ENCODE data around the gene SERPINA1. TPM values are rescaled to one million over a fixed set of nuclear protein-coding genes. Genes with fewer than 3 reads are reported as not detected.
"Not testable (repeated sequence)": the region's sequence is repeated elsewhere in the genome, so short reads cannot be mapped to it uniquely, and the experiment has no call there.

SERPINA1 gene
- total RNA-seq, 1 donor from 2014 or later = 994 TPM

DNA sequence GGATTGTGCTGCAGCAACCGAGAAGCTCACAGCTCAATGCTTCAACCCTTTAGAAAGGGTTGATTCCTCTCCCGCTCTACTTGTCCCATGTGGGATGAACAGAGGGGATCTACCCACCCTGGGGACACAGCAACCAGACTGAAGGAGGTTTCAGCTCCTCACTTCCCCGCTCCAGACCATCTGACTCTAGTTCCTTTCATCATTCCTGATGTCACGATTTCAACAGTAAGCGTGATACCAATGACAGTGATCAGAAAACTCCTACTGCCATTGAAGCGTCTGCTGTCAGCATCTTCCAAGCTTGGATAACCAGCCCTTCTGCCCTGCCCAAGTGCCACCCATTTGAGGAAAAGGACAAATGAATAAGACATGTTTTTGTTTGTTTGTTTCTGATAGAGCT is 14.3 kb downstream of the SERPINA1 start:
- Histone ChIP-seq H3K36me3 (peaks cover 15% of the 10 kb centered on the region), H3K27ac (no peak overlapping the region), H3K9me3 (no peaks in the 10 kb centered on the region), H3K4me1 (no peaks in the 10 kb centered on the region), H3K27me3 (ENCODE audit: low read depth) (no peaks in the 10 kb centered on the region), H3K4me3 (no peak overlapping the region)
- TF ChIP-seq, protein P1, sequence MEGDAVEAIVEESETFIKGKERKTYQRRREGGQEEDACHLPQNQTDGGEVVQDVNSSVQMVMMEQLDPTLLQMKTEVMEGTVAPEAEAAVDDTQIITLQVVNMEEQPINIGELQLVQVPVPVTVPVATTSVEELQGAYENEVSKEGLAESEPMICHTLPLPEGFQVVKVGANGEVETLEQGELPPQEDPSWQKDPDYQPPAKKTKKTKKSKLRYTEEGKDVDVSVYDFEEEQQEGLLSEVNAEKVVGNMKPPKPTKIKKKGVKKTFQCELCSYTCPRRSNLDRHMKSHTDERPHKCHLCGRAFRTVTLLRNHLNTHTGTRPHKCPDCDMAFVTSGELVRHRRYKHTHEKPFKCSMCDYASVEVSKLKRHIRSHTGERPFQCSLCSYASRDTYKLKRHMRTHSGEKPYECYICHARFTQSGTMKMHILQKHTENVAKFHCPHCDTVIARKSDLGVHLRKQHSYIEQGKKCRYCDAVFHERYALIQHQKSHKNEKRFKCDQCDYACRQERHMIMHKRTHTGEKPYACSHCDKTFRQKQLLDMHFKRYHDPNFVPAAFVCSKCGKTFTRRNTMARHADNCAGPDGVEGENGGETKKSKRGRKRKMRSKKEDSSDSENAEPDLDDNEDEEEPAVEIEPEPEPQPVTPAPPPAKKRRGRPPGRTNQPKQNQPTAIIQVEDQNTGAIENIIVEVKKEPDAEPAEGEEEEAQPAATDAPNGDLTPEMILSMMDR (IDR thresholded peaks at IDR 0.05) = no peak
- ATAC-seq (no peak), DNase-seq (no peak)
- intact Hi-C loops (cut with DNase I) = no loop called here

DNA sequence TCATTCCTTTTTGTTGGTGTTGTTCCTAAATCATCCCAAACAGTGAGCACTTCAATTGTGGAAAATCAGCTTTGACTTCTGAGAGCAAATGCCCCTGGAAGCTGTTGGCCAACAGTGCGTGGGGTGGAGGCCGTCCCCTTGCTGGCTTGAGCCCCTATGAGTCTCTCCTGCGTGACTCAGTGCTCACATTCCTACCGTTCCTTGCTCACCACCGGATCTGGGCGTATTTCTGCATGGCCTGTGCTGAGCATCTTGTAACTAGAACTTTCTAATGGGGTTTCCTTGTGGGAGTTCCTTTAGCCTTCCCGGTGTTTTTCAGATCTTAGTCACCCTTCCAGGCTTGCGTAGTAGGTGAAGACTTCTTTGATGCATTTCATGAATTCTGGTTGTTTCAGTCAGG is 14.7 kb downstream of the SERPINA1 start:
- TF ChIP-seq, protein P1 (IDR thresholded peaks at IDR 0.05) = no peak
- no peak overlapping the region for H3K4me3 ChIP-seq
- intact Hi-C loops (cut with DNase I) = no loop called here
- H3K27ac ChIP-seq = no peak overlapping the region
- peaks cover 11% of the 10 kb centered on the region for H3K36me3 ChIP-seq
- peak in 1 of 2 donors; percentile 45 for ATAC-seq
- DNase-seq = no peak
- no peaks in the 10 kb centered on the region for H3K27me3 ChIP-seq (ENCODE audit: low read depth)
- H3K9me3 ChIP-seq = no peaks in the 10 kb centered on the region
- H3K4me1 ChIP-seq = no peaks in the 10 kb centered on the region

DNA sequence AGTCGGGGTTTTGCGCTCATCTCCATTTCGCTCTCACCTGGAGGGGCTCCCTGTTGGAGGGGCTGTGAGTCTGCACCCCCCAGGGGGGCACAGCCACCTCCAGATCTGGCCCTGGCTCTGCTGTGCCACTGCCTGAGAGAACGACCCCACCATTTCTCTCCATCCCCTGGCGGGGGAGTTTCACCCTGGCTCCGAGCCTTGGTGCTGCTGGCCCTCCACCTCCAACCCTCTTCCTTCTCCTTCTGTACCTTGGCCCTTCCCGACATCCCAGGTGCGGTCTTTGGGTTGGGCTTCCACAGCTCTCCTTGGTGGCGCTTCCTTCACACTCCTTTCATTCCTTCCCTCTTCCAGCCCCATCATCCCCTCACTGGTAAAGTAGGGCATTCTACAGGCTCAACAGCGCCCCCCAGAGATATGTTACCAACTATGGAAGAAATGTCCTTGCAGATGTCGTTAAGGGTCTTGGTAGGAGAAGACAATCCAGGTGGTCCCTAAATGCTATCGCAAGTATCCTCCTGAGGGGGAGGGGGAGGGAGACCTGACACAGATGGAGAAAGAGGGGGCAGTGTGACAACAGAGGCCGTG is 16.3 kb downstream of the SERPINA1 start:
- TF ChIP-seq, protein P1 (IDR thresholded peaks at IDR 0.05) = no peak
- no peaks in the 10 kb centered on the region for H3K4me1 ChIP-seq
- ATAC-seq (no peak), DNase-seq (no peak)
- no peak overlapping the region for H3K27ac ChIP-seq
- H3K4me3 ChIP-seq = no peak overlapping the region
- H3K9me3 ChIP-seq = no peaks in the 10 kb centered on the region
- intact Hi-C loops (cut with DNase I) = no loop called here
- no peaks in the 10 kb centered on the region for H3K36me3 ChIP-seq
- H3K27me3 ChIP-seq (ENCODE audit: low read depth) = no peaks in the 10 kb centered on the region

DNA sequence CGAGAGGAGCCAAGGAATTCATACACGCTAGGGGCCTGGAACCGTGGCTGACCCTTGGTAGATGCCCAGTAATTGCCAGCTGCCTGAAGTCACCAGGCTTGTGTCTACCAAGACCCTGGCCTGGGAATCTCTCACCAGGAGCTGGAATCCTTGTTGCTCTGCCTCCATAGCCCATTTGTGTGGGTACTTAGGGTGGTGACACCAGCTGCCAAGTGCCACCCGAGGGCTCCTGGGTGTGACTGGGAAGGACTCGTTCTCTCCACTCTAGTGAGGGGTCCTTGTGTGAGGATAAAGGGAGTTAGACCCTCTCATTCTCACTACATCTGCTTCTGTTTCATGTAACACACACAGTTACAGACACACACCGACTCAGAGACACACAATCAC is 17.9 kb downstream of the SERPINA1 start:
- DNase-seq (no peak), ATAC-seq (no peak)
- no peaks in the 10 kb centered on the region for H3K27me3 ChIP-seq (ENCODE audit: low read depth)
- no peaks in the 10 kb centered on the region for H3K9me3 ChIP-seq
- TF ChIP-seq, protein P1 (IDR thresholded peaks at IDR 0.05) = no peak
- no peaks in the 10 kb centered on the region for H3K4me1 ChIP-seq
- intact Hi-C loops (cut with DNase I) = no loop called here
- H3K4me3 ChIP-seq = no peak overlapping the region
- H3K36me3 ChIP-seq = no peaks in the 10 kb centered on the region
- H3K27ac ChIP-seq = no peak overlapping the region

DNA sequence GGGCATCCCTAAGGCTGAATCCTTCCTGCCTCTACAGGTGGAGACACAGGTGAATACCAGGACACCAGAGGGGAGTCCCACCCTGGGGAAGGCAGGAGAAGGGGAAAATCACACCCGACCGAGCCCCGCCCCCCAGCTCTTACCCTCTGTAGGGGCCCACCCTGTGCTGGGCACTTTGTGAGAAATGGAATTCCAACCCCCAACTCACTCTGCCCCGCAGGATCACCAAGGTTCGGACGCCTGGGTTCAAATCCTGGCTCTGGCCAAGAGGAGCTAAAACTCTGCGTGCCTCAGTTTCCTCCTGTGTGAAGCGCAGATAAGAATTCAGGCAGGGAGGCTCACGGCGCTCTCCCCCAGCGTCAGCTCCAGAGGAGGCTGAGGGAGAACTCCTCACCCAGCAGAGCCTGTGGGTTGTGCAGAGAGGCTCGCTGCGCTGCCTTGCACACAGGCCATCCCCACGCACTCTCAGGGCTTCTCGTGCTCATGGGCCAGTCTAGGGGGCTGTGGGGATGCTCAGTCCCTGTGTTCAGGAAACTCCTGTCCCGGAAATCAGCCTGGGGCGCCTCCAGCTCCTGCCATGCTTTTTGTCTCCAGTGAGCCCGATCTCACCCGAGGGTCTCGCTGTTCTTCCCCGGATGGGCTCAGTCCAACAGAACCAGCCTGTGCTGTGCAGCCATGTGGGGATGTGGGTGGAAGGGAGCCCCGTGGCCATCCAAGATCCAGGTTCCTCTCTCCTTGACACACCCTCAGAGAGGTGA is 18.5 kb downstream of the SERPINA1 start:
- H3K9me3 ChIP-seq; H3K4me3 ChIP-seq; intact Hi-C loops (cut with DNase I); H3K27me3 ChIP-seq (ENCODE audit: low read depth); H3K36me3 ChIP-seq; H3K27ac ChIP-seq; ATAC-seq; H3K4me1 ChIP-seq: not testable (repeated sequence)
- peak; percentile 32 for DNase-seq

DNA sequence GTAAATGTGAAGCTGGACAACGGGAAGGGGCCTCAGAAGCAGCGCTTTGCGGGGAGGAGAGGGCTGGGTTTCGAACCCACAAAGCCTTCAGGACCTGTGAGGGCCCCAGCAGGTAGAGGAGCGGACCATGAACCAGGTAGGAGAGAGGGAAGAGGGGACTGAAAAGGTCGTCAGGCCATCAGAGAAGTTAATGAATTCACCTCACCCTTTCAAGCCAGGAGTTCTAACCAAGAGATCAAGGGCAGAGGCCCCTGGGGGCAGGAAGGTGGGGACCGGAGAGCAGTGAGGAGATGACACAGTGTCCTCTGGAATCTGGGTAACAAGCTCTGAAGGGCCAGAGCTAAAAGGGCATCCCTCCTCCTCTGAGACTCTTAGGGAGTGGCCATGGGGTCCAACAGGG is 19.4 kb downstream of the SERPINA1 start:
- no peaks in the 10 kb centered on the region for H3K4me1 ChIP-seq
- H3K36me3 ChIP-seq = no peaks in the 10 kb centered on the region
- no peaks in the 10 kb centered on the region for H3K9me3 ChIP-seq
- TF ChIP-seq, protein P1 (IDR thresholded peaks at IDR 0.05) = no peak
- H3K4me3 ChIP-seq = no peak overlapping the region
- intact Hi-C loops (cut with DNase I) = no loop called here
- H3K27ac ChIP-seq = no peak overlapping the region
- DNase-seq = no peak
- no peak for ATAC-seq
- no peaks in the 10 kb centered on the region for H3K27me3 ChIP-seq (ENCODE audit: low read depth)

Data from lower lobe of right lung (tissue), 2 donors.